ELF-1 (cell line): Measurements from ENCODE around the gene GXYLT2.
"Not testable (repeated sequence)": the region's sequence is repeated elsewhere in the genome, so short reads cannot be mapped to it uniquely, and the experiment has no call there.

Source experiments
- DNase-seq: peaks from one replicate; pipeline ENCODE4 v3.0.0-alpha.2; 2016; ENCODE audit warnings: low read depth, low spot score

The GXYLT2 gene

GRCh38 chr3:72973786-72974185 lies 85.9 kb downstream of the GXYLT2 start:
- no peak for DNase-seq

GRCh38 chr3:72974956-72975355 lies 87.1 kb downstream of the GXYLT2 start:
- no peak for DNase-seq

- no peak for DNase-seq
Measured at GRCh38 chr3:72976281-72976741, 88.5 kb downstream of the GXYLT2 start.

- no peak for DNase-seq
Measured at GRCh38 chr3:72977060-72977808, 89.4 kb downstream of the GXYLT2 start.

GRCh38 chr3:72982609-72983366 lies 94.9 kb downstream of the GXYLT2 start:
- no peak for DNase-seq

GRCh38 chr3:72985576-72985975 lies 97.7 kb downstream of the GXYLT2 start:
- DNase-seq = no peak

- no peak for DNase-seq
Measured at GRCh38 chr3:72990701-72991395, 103.0 kb downstream of the GXYLT2 start.

- no peak for DNase-seq
Measured at GRCh38 chr3:72991522-72991921, 103.7 kb downstream of the GXYLT2 start.

GRCh38 chr3:72993391-72993790 lies 105.5 kb downstream of the GXYLT2 start:
- peak; percentile 30 for DNase-seq

- no peak for DNase-seq
Measured at GRCh38 chr3:72995337-72995736, 107.5 kb downstream of the GXYLT2 start.

- DNase-seq = no peak
Measured at GRCh38 chr3:72996121-72996472, 108.3 kb downstream of the GXYLT2 start.

GRCh38 chr3:72996473-72997333 lies 108.9 kb downstream of the GXYLT2 start, which contains the start of gene PPP4R2:
Gene PPP4R2 (plus strand): TSS chr3:72996811. CDS start chr3:72997038, 227 bp downstream.
- DNase-seq = peak; percentile 95

GRCh38 chr3:72997421-72997961 lies 109.6 kb downstream of the GXYLT2 start:
- peak; percentile 60 for DNase-seq

- no peak for DNase-seq
Measured at GRCh38 chr3:72998466-72998865, 110.6 kb downstream of the GXYLT2 start.

GRCh38 chr3:72999951-73000350 lies 112.1 kb downstream of the GXYLT2 start:
- DNase-seq = no peak

- DNase-seq = not testable (repeated sequence)
Measured at GRCh38 chr3:73003050-73003449, 115.2 kb downstream of the GXYLT2 start.

- DNase-seq = no peak
Measured at GRCh38 chr3:73004316-73004715, 116.5 kb downstream of the GXYLT2 start.

GRCh38 chr3:73007992-73008712 lies 120.3 kb downstream of the GXYLT2 start:
- no peak for DNase-seq

- DNase-seq = no peak
Measured at GRCh38 chr3:73009008-73009407, 121.2 kb downstream of the GXYLT2 start.

GRCh38 chr3:73009750-73010149 lies 121.9 kb downstream of the GXYLT2 start:
- DNase-seq = no peak
